A549 (cell line): Measurements from ENCODE around the gene MCM7. TPM values are rescaled to one million over a fixed set of nuclear protein-coding genes. Genes with fewer than 3 reads are reported as not detected.

Experiments used
- ATAC-seq, 2 experiments: fragments of 200-7000 bp in 1 of 2; fragments of >200 bp in 1 of 2; cut with Nextera tagmentation in 1 of 2; cut with Tn5 transposase in 1 of 2; 3 replicates each; pipeline versions ENCODE4 v1.8.0 to v1.9.1; 2018 to 2020; ENCODE audit warnings: mild to moderate bottlenecking in 1 of 2, moderate library complexity in 1 of 2
- CTCF ChIA-PET: fragments of 300-600 bp; sonication (Branson Sonifier 250); formaldehyde crosslinking; extraction: SDS; loops from one replicate; lab custom pipeline; 2021; ENCODE audit warnings: antibody characterized with exemption, inconsistent platforms; lab: Yijun Ruan, JAX
- POLR2A ChIA-PET: fragments of 350-600 bp; formaldehyde crosslinking; extraction: SDS; loops from one replicate; lab custom pipeline; 2021; ENCODE audit warnings: antibody characterized with exemption, inconsistent platforms; lab: Yijun Ruan, JAX
- DNase-seq, 2 experiments: peaks; one replicate each; pipeline versions ENCODE4 v3.0.0 to v3.0.0-alpha.2; 2011 to 2016; ENCODE audit warnings: low read depth in 1 of 2, low spot score in 1 of 2
- FAIRE-seq: peaks from 2 replicates; lab custom pipeline; 2011; peaks lifted over from hg19 to GRCh38; lab: Jason Lieb, UNC
- H3K27ac ChIP-seq, 2 experiments: fragments of >200 bp; sonication (Bioruptor Twin); formaldehyde crosslinking; 3 replicates each; pipeline ENCODE4 v1.5.1; 2016 to 2017
- H3K4me1 ChIP-seq: fragments of >200 bp; sonication (Bioruptor Twin); formaldehyde crosslinking; 3 replicates; pipeline ENCODE4 v1.6.1; 2016
- H3K4me2 ChIP-seq: fragments of >200 bp; sonication (Bioruptor Twin); formaldehyde crosslinking; 3 replicates; pipeline ENCODE4 v1.6.1; 2016
- H3K4me3 ChIP-seq: fragments of >200 bp; sonication (Bioruptor Twin); formaldehyde crosslinking; 3 replicates; pipeline ENCODE4 v1.5.1; 2016
- H3K9me3 ChIP-seq: fragments of >200 bp; sonication (Bioruptor Twin); formaldehyde crosslinking; 3 replicates; pipeline ENCODE4 v1.6.1; 2016
- BHLHE40 ChIP-seq: IDR thresholded peaks from 2 replicates; pipeline ENCODE4 v1.6.1; 2012; ENCODE audit warnings: low read depth, low read length, inconsistent platforms
- CBX8 ChIP-seq: fragments of 200-600 bp; sonication (generic); IDR thresholded peaks from 2 replicates; pipeline ENCODE4 v1.6.1; 2016
- CEBPB ChIP-seq, 2 experiments: fragments of >200 bp in 1 of 2; sonication (Bioruptor Twin) in 1 of 2; formaldehyde crosslinking in 1 of 2; IDR thresholded peaks; 2 replicates each; pipeline ENCODE4 v1.6.1; 2012 to 2016
- EHMT2 ChIP-seq: fragments of 200-600 bp; sonication (generic); IDR thresholded peaks from 2 replicates; pipeline ENCODE4 v1.6.1; 2016; ENCODE audit warnings: antibody characterized with exemption, low read depth, mild to moderate bottlenecking, moderate library complexity
- FOSB ChIP-seq: fragments of 250-450 bp; sonication (Bioruptor Pico); IDR thresholded peaks from 2 replicates; pipeline ENCODE4 v1.5.0; 2020; ENCODE audit warnings: mild to moderate bottlenecking, moderate library complexity
- FOSL2 ChIP-seq, 2 experiments: fragments of 450-650 bp in 1 of 2; fragments of >200 bp in 1 of 2; sonication (Bioruptor Twin) in 1 of 2; formaldehyde crosslinking; IDR thresholded peaks; 2 replicates each; pipeline versions ENCODE4 v1.5.0 to v1.6.1; 2016 to 2020; ENCODE audit warnings: mild to moderate bottlenecking in 1 of 2, moderate library complexity in 1 of 2
- GATA3 ChIP-seq: IDR thresholded peaks from 2 replicates; pipeline ENCODE4 v1.6.1; 2012; ENCODE audit warnings: borderline replicate concordance
- HDAC2 ChIP-seq: fragments of 200-600 bp; sonication (generic); IDR thresholded peaks from 2 replicates; pipeline ENCODE4 v1.6.1; 2016
- HOXA7 ChIP-seq: fragments of 250-450 bp; sonication (Bioruptor Pico); IDR thresholded peaks from 2 replicates; pipeline ENCODE4 v1.5.0; 2020; ENCODE audit warnings: mild to moderate bottlenecking, moderate library complexity
- HOXB13 ChIP-seq: fragments of 250-450 bp; sonication (Bioruptor Pico); IDR thresholded peaks from 2 replicates; pipeline ENCODE4 v1.5.0; 2020; ENCODE audit warnings: low read depth, mild to moderate bottlenecking, moderate library complexity
- JUN ChIP-seq, 2 experiments: fragments of >200 bp; sonication (Bioruptor Twin); formaldehyde crosslinking; IDR thresholded peaks; 2 replicates in 1 of 2; 3 replicates in 1 of 2; pipeline ENCODE4 v1.6.1; 2016 to 2017
- MAFK ChIP-seq: fragments of 450-650 bp; IDR thresholded peaks from 2 replicates; pipeline ENCODE4 v1.6.1; 2014; ENCODE audit not compliant: partially characterized antibody
- MAZ ChIP-seq: fragments of 150-350 bp; IDR thresholded peaks from 2 replicates; pipeline ENCODE4 v1.6.1; 2014; ENCODE audit warnings: antibody characterized with exemption, low read depth, low read length, borderline replicate concordance
- NPAS2 ChIP-seq: fragments of 250-450 bp; sonication (Bioruptor Pico); IDR thresholded peaks from 2 replicates; pipeline ENCODE4 v1.8.0; 2022; ENCODE audit warnings: mild to moderate bottlenecking, moderate library complexity, borderline replicate concordance
- NR3C1 ChIP-seq: fragments of >200 bp; sonication (Bioruptor Twin); formaldehyde crosslinking; IDR thresholded peaks from 3 replicates; pipeline ENCODE4 v1.6.1; 2017
- PHF8 ChIP-seq: fragments of 200-600 bp; sonication (generic); IDR thresholded peaks from 2 replicates; pipeline ENCODE4 v1.6.1; 2016; ENCODE audit warnings: low read depth, mild to moderate bottlenecking, antibody characterized with exemption, moderate library complexity, borderline replicate concordance
- POLR2AphosphoS2 ChIP-seq: conservative IDR thresholded peaks from 2 replicates; pipeline ENCODE4 v1.6.1; 2012; ENCODE audit warnings: low read length, improper control_type of control experiment, inconsistent platforms
- RAD21 ChIP-seq, 2 experiments: fragments of >200 bp in 1 of 2; sonication (Bioruptor Twin) in 1 of 2; formaldehyde crosslinking in 1 of 2; IDR thresholded peaks in 1 of 2; conservative IDR thresholded peaks in 1 of 2; 2 replicates in 1 of 2; 3 replicates in 1 of 2; pipeline ENCODE4 v1.6.1; 2012 to 2018; ENCODE audit warnings: inconsistent platforms in 1 of 2
- RARB ChIP-seq: fragments of 250-450 bp; sonication (Bioruptor Pico); IDR thresholded peaks from 2 replicates; pipeline ENCODE4 v1.8.0; 2021; ENCODE audit warnings: mild to moderate bottlenecking, moderate library complexity
- SREBF2 ChIP-seq: fragments of 450-650 bp; IDR thresholded peaks from 2 replicates; pipeline ENCODE4 v1.6.1; 2014; ENCODE audit warnings: mild to moderate bottlenecking, moderate library complexity
- TFCP2L1 ChIP-seq: fragments of 250-450 bp; sonication (Bioruptor Pico); IDR thresholded peaks from 2 replicates; pipeline ENCODE4 v1.5.0; 2021; ENCODE audit warnings: mild to moderate bottlenecking
- TP53 ChIP-seq: fragments of 250-450 bp; sonication (Bioruptor Pico); IDR thresholded peaks from 2 replicates; pipeline ENCODE4 v1.5.0; 2021; ENCODE audit warnings: mild to moderate bottlenecking, moderate library complexity
- ZC3H11A ChIP-seq: fragments of 450-650 bp; IDR thresholded peaks from 2 replicates; pipeline ENCODE4 v1.6.1; 2014; ENCODE audit warnings: antibody characterized with exemption, mild to moderate bottlenecking
- ZFP36 ChIP-seq: fragments of 450-650 bp; IDR thresholded peaks from 2 replicates; pipeline ENCODE4 v1.6.1; 2014; ENCODE audit warnings: borderline replicate concordance; ENCODE audit not compliant: partially characterized antibody
- ZNF302 ChIP-seq: fragments of 250-450 bp; sonication (Bioruptor Pico); IDR thresholded peaks from 2 replicates; pipeline ENCODE4 v1.9.0; 2021; ENCODE audit warnings: inconsistent platforms, mild to moderate bottlenecking, moderate library complexity
- WGBS: methylation state at CpG from one replicate; pipeline ENCODE4 v1.1.6; 2017; ENCODE audit errors: missing lambda C conversion rate; 5-methylcytosine and 5-hydroxymethylcytosine counted together
- polyA plus RNA-seq, 4 experiments: library from polyadenylated mRNA; depleted of rRNA in 3 of 4; stranded (reverse); fragments of >200 nt; fragmentation: RNase III in 1 of 4; extraction: RNeasy Plus Mini Kit Qiagen cat#74134 plus additional on column Dnase treatment in 1 of 4; gene quantifications; 2 replicates in 3 of 4; 3 replicates in 1 of 4; pipeline ENCODE4 v1.2.3, GENCODE V29; 2011 to 2017
- TF ChIP-seq, protein P1 (sequence below): IDR thresholded peaks from 2 replicates; pipeline ENCODE4 v1.6.1; 2012
- TF ChIP-seq, protein P2 (sequence below): fragments of >200 bp; sonication (Bioruptor Twin); formaldehyde crosslinking; IDR thresholded peaks from 3 replicates; pipeline ENCODE4 v1.6.1; 2016
- TF ChIP-seq, protein P3 (sequence below): fragments of 450-650 bp; IDR thresholded peaks from 2 replicates; pipeline ENCODE4 v1.6.1; 2014; ENCODE audit warnings: antibody characterized with exemption
- TF ChIP-seq, protein P4 (sequence below): fragments of 150-350 bp; IDR thresholded peaks from 2 replicates; pipeline ENCODE4 v1.6.1; 2014; ENCODE audit warnings: low read depth, mild to moderate bottlenecking, low read length
- TF ChIP-seq, protein P5 (sequence below): fragments of 250-450 bp; sonication (Bioruptor Pico); IDR thresholded peaks from 2 replicates; pipeline ENCODE4 v1.5.0; 2020; ENCODE audit warnings: low read depth, mild to moderate bottlenecking, moderate library complexity
- TF ChIP-seq, protein P6 (sequence below): fragments of 250-450 bp; sonication (Bioruptor Pico); IDR thresholded peaks from 2 replicates; pipeline ENCODE4 v1.5.0; 2021; ENCODE audit warnings: mild to moderate bottlenecking, moderate library complexity, borderline replicate concordance

The MCM7 gene
- polyA plus RNA-seq, 2 of the 4 experiments (the other 2 are of a cell fraction) = 145 to 287 TPM

DNA sequence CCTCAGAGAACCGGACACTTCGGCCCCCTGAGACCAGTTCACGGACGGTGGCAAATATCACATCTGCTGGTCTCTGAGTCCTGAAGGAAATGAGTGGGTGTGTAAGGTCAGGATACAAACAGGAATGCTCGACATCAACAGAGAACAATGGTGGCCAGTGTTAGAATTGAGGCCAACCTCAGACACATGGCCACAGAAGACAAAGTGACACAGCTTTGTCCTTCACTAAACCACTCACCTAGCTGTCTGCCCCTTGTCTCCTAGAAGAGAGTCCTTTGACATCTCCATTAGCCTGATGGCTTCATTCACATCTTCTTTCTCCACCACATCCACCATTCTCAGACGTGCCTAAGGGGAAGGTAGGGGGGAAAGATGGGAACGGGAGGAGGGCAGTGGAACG, 8.1 kb downstream of the MCM7 start:
- H3K4me2 ChIP-seq = no peak overlapping the region
- H3K4me1 ChIP-seq = peaks cover 14% of the 10 kb centered on the region
- TF ChIP-seq PHF8 = no peak
- TF ChIP-seq GATA3 = no peak
- TF ChIP-seq FOSB (CRISPR knock-in tag) = no peak
- TF ChIP-seq, protein P1, sequence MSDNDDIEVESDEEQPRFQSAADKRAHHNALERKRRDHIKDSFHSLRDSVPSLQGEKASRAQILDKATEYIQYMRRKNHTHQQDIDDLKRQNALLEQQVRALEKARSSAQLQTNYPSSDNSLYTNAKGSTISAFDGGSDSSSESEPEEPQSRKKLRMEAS = 0 out of 2 replicates have a peak, but pooled peaks have one; percentile 11
- no peak for TF ChIP-seq HDAC2
- TF ChIP-seq CEBPB (IDR thresholded peaks at IDR 0.05) = no peak
- TF ChIP-seq HOXA7 = no peak
- no peak for TF ChIP-seq JUN (IDR thresholded peaks at IDR 0.05)
- no peak for TF ChIP-seq HOXB13 (CRISPR knock-in tag)
- 0 out of 2 replicates have a peak, but pooled peaks have one; percentile 48 for TF ChIP-seq POLR2AphosphoS2
- no peak for TF ChIP-seq CBX8
- TF ChIP-seq, protein P2, sequence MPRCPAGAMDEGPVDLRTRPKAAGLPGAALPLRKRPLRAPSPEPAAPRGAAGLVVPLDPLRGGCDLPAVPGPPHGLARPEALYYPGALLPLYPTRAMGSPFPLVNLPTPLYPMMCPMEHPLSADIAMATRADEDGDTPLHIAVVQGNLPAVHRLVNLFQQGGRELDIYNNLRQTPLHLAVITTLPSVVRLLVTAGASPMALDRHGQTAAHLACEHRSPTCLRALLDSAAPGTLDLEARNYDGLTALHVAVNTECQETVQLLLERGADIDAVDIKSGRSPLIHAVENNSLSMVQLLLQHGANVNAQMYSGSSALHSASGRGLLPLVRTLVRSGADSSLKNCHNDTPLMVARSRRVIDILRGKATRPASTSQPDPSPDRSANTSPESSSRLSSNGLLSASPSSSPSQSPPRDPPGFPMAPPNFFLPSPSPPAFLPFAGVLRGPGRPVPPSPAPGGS = no peak
- no peak for TF ChIP-seq TP53 (CRISPR knock-in tag)
- TF ChIP-seq MAZ = no peak
- TF ChIP-seq, protein P3, sequence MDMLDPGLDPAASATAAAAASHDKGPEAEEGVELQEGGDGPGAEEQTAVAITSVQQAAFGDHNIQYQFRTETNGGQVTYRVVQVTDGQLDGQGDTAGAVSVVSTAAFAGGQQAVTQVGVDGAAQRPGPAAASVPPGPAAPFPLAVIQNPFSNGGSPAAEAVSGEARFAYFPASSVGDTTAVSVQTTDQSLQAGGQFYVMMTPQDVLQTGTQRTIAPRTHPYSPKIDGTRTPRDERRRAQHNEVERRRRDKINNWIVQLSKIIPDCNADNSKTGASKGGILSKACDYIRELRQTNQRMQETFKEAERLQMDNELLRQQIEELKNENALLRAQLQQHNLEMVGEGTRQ = no peak
- TF ChIP-seq FOSL2 (IDR thresholded peaks at IDR 0.05) = no peak
- no peak for TF ChIP-seq FOSL2 (CRISPR knock-in tag; IDR thresholded peaks at IDR 0.05)
- TF ChIP-seq EHMT2 = no peak
- no peak for TF ChIP-seq ZNF302 (CRISPR knock-in tag)
- no peaks in the 10 kb centered on the region for H3K9me3 ChIP-seq
- POLR2A ChIA-PET = interaction anchor here (1.4 kb wide), 1 partner anchor 9 kb away, joined by 3 read pairs; the partner anchor contains the start of genes AP4M1 and MCM7
- FAIRE-seq = no peak
- no peak for ATAC-seq
- no peak overlapping the region for H3K4me3 ChIP-seq
- CTCF ChIA-PET = no interaction called here
- WGBS = 85% methylated on average over 8 of the region's 8 CpGs
- no peak for DNase-seq
- H3K27ac ChIP-seq = no peak overlapping the region

DNA sequence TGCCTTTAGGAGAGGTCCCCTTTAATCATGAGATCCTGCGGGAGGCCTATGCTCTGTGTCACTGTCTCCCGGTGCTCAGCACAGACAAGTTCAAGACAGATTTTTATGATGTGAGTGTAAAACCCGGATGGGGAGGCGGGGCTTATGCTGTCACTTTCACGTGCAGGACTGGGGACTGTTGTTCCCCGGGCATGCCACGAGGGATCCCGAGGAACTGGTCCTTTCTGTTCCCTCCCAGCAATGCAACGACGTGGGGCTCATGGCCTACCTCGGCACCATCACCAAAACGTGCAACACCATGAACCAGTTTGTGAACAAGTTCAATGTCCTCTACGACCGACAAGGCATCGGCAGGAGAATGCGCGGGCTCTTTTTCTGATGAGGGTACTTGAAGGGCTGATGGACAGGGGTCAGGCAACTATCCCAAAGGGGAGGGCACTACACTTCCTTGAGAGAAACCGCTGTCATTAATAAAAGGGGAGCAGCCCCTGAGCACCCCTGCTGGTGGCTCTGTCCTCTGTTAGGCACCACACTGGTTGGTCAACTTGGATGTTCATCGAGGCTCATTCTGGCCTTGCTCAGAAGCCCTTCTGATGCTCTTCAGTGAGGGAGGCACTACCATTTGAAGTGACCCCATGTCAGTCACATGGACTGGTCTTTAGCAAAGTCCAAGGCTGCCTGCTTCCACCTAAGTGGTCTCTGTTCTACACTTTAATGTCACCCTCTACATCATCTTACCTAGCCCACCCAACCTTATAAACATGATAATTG, 9.6 kb downstream of the MCM7 start:
- Histone ChIP-seq H3K9me3 (no peaks in the 10 kb centered on the region), H3K4me2 (no peak overlapping the region), H3K4me3 (no peak overlapping the region), H3K4me1 (peaks cover 14% of the 10 kb centered on the region), H3K27ac (no peak overlapping the region)
- ChIA-PET CTCF (interaction anchor here (0.6 to 1.1 kb wide), 2 partner anchors 9 to 316 kb away, joined by 4 to 5 read pairs; no protein-coding TSS in a partner anchor), POLR2A (interaction anchor here (4.8 kb wide), 1 partner anchor 10 kb away, joined by 46 read pairs; the partner anchor contains the start of genes AP4M1 and MCM7)
- peak in 1 of 2 experiments; percentile 42 for DNase-seq
- peak; percentile 41 to 49; a peak in 5 of 6 replicates for ATAC-seq
- WGBS = 76% methylated on average over 19 of the region's 19 CpGs
- no peak for FAIRE-seq
- peak; percentile 89 for TF ChIP-seq TP53 (CRISPR knock-in tag)
- TF ChIP-seq NR3C1 = no peak
- TF ChIP-seq PHF8 = no peak
- no peak for TF ChIP-seq RAD21 (conservative IDR thresholded peaks at IDR 0.05 in 1 of 2, IDR thresholded peaks at IDR 0.05 in 1 of 2)
- TF ChIP-seq NPAS2 (CRISPR knock-in tag) = no peak
- TF ChIP-seq, protein P4, sequence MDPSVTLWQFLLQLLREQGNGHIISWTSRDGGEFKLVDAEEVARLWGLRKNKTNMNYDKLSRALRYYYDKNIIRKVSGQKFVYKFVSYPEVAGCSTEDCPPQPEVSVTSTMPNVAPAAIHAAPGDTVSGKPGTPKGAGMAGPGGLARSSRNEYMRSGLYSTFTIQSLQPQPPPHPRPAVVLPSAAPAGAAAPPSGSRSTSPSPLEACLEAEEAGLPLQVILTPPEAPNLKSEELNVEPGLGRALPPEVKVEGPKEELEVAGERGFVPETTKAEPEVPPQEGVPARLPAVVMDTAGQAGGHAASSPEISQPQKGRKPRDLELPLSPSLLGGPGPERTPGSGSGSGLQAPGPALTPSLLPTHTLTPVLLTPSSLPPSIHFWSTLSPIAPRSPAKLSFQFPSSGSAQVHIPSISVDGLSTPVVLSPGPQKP = no peak
- TF ChIP-seq TFCP2L1 (CRISPR knock-in tag) = peak; percentile 84; the same call in 1 of the 2 replicates
- TF ChIP-seq ZC3H11A = no peak
- TF ChIP-seq, protein P5, sequence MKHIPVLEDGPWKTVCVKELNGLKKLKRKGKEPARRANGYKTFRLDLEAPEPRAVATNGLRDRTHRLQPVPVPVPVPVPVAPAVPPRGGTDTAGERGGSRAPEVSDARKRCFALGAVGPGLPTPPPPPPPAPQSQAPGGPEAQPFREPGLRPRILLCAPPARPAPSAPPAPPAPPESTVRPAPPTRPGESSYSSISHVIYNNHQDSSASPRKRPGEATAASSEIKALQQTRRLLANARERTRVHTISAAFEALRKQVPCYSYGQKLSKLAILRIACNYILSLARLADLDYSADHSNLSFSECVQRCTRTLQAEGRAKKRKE (CRISPR knock-in tag) = no peak
- TF ChIP-seq MAFK = no peak
- peak; percentile 22; the same call in 1 of the 2 replicates for TF ChIP-seq BHLHE40
- TF ChIP-seq RARB (CRISPR knock-in tag) = peak; percentile 79; the same call in 1 of the 2 replicates
- peak; percentile 96 for TF ChIP-seq FOSB (CRISPR knock-in tag)
- TF ChIP-seq, protein P6, sequence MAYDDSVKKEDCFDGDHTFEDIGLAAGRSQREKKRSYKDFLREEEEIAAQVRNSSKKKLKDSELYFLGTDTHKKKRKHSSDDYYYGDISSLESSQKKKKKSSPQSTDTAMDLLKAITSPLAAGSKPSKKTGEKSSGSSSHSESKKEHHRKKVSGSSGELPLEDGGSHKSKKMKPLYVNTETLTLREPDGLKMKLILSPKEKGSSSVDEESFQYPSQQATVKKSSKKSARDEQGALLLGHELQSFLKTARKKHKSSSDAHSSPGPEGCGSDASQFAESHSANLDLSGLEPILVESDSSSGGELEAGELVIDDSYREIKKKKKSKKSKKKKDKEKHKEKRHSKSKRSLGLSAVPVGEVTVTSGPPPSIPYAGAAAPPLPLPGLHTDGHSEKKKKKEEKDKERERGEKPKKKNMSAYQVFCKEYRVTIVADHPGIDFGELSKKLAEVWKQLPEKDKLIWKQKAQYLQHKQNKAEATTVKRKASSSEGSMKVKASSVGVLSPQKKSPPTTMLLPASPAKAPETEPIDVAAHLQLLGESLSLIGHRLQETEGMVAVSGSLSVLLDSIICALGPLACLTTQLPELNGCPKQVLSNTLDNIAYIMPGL = no peak
- peak; percentile 88 for TF ChIP-seq HOXA7
- TF ChIP-seq SREBF2 = no peak
- TF ChIP-seq ZFP36 = no peak
